ENCODE data around the gene LAMB1.
A peak's percentile ranks its signal among the peaks of the same experiment; 100 is the strongest.
"Not testable (repeated sequence)": the region's sequence is repeated elsewhere in the genome, so short reads cannot be mapped to it uniquely, and the experiment has no call there.

Gene LAMB1

DNA sequence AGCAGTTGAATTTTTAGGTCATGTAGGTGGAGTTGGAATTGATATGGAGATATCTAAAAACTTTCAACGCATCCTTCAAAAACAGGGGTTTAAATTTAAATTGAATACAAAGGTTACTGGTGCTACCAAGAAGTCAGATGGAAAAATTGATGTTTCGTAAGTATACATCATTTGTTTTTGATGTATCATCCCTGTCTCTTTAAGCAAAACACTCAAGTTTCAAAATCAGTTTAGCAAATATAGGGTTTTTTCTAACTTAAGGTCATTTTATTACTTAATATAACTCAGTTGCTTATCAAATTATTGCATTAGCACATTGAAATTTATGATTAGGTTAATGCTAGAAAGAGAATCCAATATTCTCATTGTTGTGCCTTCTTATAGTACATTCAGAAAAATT is 87.4 kb downstream of the LAMB1 start:
- DNase-seq: no peak

- peak; percentile 48 to 74 (median 60) for DNase-seq
Observed at GRCh38 chr7:107914831-107915230, 88.1 kb downstream of the LAMB1 start.

DNA sequence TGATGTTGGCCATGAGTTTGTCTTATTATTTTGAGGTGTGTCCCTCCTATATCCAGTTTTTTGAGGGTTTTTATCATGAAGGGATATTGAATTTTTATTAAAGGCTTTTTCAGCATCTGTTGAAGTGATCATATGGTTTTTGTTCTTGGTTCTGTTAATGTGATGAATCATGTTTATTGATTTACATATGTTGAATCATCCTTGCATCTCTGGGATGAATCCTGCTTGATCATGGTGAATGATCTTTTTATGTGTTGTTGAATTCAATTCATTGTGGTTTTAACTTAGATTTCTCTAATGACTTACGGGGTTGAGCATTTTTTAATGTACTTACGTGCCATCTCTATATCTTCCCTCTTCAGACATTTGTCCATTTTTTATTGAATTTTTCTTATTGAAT is 89.1 kb downstream of the LAMB1 start:
- no peak for DNase-seq

DNA sequence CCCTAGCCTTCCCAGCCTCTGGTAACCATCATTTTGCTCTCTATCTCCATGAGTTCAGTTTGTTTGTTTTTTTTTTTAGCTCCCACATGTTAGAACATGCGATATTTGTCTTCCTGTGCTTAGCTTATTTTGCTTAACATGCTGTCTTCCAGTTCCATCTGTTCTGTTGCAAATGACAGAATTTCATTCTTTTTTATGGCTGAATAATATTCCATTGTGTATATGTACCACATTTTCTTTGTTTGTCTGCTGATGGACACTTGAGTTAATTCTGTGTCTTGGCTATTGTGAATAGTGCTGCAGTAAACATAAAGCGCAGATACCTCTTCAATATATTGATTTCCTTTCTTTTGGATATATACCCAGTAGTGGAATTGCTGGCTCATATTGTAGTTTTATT is 91.0 kb downstream of the LAMB1 start:
- DNase-seq: no peak

DNA sequence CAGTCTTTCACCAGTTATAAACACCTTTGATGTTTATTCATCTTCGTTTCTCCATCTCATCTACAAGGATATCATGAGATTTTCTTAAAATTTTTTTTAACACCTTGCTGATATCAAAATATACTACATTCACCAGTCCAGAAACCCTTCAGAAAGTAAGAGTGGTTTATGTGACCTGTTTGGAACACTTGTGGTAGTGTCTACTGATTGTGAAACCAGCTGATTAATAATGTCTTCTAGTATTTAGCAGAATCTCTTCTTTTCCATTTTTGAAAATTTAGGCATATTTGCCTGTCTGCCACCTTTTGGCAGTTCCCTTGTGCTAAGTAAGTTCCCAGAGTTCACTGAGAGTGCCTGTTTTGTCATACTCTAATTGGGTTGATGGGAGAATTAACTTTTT is 93.5 kb downstream of the LAMB1 start:
- DNase-seq: no peak

DNA sequence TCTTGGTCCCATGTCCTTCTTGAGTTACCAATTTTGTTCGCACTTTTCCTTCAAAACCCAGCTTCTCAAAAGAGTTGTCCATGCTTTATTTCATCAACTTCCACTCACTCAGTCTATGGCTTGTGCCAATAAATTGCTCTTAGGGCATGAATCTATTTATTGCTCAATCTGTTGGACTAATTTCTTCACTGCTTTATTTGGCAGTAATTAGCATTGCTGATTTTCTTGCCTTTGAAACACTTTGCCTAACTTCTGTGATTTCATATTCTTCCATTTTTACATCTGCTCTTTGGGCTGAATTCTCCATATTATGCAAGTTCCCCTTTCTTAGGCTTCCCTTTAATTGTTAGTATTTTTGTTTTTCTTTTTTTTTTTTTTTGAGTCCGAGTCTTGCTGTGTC is 95.2 kb downstream of the LAMB1 start:
- DNase-seq: peak; percentile 28 to 84 (median 56)

GRCh38 chr7:107902381-107902780 is 100.6 kb downstream of the LAMB1 start:
- DNase-seq: no peak

DNA sequence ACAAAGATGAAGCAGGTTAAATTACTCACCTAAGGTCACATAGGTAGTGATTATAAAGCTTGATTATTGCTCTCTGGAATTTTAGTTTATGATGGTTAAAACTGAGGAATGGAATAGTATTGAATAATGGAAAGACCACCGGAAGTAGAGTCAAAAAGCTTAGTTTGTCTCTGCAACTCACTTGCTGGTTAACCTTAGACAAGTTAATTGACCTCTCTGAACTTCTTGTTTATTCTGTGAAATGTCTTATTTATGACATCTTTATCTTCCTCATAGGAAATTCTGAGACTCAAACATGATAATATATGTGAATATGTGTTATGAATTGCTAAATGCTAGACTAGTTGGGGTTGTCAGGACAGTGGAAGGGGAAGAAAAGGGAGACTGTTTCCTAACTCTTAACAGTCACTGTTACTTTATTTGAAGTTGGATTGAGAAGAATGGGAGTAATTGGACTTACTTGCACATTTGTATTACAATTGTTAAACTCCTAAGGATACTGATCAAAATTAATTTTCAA is 102.4 kb downstream of the LAMB1 start:
- peak in 2 of 4 experiments; percentile 14 to 15 for DNase-seq

DNA sequence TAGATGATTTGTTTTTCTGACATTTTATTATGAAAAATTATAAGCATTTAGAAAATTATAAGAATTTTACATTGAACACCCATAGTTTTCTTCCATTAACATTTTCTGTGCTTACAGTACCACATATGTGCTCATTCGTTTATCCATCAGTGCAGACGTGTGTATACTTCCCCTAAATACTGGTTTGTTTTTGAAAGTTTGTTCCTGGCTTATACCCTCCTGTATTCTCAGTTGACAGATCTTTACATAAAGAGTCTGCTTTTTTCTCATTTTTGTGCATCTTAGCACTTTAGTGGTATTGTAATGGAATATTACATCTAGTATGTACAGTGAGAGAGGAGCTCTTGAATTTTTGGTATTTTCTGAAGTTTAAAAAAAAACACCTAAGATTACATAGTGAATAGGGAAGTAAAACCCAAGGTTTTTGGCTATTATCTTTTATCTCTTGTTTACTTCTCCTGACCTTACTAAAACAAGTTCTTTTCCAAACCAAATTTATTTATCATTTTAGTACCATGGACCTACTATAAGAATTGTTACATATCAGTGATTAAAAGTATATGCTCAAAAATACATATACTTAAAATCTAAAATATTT is 103.9 kb downstream of the LAMB1 start:
- no peak for DNase-seq

DNA sequence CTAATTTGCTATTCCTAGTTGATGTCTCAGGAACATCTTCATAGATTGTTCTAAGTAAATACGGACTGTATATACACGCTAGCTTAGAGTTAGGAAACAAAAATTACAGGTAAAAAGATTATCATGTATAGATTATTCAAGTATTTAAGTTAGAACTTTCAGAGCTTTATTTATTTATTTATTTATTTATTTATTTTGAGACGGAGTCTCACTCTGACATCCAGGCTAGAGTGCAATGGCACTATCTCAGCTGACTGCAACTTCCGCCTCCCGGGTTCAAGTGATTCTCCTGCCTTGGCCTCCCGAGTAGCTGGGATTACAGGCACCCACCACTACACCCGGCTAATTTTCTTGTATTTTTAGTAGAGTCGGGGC is 110.6 kb downstream of the LAMB1 start:
- not testable (repeated sequence) for DNase-seq

DNA sequence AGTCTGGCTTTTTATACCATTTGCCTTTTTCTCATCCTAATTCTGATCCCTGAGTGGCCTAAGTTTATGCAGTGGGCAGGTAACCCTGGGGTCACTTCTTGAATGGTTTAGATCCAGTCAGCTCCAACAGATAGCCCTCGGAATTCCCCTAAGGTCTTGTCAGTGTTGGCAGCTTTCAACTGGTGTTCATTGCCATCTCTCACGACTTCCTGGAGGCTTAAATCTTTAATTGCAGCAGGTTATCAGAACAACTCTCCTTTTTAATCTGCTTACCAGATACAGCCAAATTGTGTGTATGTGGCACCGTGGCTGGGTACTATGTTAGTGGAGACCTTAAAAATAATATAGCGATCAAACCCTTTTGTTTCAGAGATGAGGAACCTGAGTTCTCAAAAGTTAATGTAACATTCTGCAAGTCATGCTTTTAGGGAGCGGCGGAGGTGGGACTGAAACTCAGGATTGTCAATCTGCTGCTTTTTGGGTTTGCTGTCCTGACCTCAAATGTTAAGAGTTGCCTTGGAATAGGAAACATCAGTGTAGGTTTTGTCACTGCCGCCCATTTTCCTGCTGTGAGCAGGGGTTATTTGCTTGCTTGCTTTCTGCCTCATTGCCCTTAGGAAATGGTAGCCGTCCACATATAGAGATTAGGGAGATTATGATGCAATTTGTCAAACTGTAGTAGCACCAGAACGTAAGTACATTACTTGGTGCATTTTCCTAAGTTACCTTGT is 111.2 kb downstream of the LAMB1 start:
- peak; percentile 31 to 46 (median 41) for DNase-seq

GRCh38 chr7:107890962-107891635 is 111.9 kb downstream of the LAMB1 start, which contains the start of gene DLD:
TSS of gene DLD (plus strand) at chr7:107891183. CDS start at chr7:107891251, 68 bp downstream.
- peak; percentile 96 to 97 (median 97) for DNase-seq

GRCh38 chr7:107890493-107890961 is 112.4 kb downstream of the LAMB1 start:
- DNase-seq: no peak

- no peak for DNase-seq
Observed at GRCh38 chr7:107889992-107890391, 113.0 kb downstream of the LAMB1 start.

GRCh38 chr7:107887827-107888226 is 115.1 kb downstream of the LAMB1 start:
- DNase-seq: not testable (repeated sequence)

GRCh38 chr7:107884066-107884818 is 118.7 kb downstream of the LAMB1 start:
- DNase-seq: no peak

DNA sequence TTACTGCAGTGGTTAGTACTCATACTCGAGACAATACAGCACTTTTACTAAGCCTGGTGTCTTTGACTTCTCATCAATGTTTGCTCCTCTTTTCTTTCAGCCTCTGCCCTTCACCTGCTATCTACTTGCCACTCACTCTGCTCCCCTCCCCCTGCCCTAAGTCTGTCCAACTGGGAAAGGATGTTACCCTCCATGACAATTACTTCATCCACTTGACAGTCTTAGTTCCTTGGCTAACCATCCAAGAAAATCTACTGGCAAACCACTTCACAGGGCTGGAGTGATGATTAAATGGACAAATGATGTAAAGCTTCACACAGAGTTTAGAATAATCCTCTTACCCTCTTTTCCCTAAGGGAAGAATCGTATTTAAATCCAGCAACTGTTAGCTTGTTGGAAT is 120.2 kb downstream of the LAMB1 start:
- no peak for DNase-seq

DNA sequence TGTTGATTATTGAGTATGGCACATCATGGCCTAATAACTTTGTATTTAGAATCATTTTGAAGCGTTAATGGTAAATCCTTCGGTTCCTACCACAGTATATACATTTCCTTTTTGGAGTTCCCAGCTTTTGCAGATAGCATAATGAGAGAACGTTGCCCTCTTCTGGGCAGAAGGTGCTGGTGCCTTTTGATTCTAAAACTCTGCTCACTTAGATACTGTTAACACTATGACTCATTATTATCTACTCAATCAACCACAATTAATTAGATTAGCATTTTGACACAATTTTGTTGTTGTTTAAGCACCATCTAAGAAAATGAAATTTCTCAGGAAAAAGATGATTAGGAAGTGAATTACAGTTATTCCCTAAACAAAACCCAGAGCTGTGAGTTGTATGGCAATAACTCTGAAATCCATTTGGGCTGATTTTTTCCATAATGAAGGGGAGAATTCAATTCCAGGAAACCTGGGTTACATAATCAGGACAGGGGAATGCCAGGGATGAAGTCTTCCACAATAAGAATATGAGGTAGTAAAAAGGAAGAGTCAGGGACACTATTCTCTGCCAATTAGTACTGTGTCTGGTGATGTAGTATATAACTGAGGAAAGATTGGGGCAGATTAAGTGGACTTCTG is 123.4 kb downstream of the LAMB1 start:
- DNase-seq: peak; percentile 54 to 75 (median 67)

DNA sequence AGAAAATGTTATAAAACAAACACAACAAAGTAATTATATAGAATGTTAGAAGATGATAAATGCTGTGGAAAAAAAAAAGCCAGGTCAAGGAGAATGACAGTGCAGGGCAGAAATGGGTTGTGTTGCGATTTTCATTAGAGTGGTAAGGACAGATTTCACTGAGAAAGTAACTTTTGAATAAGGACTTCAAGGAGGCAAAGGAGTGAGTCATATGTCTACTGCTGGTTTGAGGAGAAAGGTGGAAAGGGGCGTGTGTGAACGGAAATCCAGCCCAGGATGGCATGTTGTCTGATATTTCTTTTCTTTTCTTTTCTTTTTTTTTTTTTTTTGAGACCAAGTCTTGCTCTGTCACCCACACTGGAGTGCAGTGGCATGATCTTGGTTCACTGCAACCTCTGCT is 124.3 kb downstream of the LAMB1 start:
- no peak for DNase-seq

DNA sequence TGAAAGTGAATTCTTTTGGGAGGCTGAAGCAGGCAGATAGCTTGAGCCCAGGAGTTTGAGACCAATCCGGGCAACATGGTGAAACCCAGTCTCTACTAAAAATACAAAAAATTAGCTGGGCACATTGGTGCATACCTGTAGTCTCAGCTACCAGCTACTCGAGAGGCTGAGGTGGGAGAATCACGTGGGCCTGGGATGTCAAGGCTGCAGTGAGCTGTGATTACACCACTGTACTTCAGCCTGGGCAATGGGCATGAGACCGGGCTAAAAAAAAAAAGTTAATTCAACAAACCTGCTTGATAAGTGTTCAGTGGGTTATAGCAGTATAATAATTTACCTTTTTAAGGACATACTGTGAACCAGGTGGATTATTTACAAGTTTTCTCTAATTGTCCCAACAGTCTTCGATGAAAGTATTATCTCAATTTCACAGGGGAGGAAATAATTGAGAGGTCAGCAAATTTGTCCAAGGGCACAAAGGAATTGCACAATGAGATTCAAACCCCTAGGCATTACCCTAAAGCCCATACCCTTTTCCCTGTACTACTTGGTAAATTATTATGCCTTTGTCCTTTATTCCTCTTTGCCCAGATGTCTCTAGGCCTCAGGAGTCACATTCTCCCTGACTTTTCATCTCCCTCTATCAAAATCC is 125.1 kb downstream of the LAMB1 start:
- no peak for DNase-seq

GRCh38 chr7:107876916-107877315 is 126.0 kb downstream of the LAMB1 start:
- DNase-seq: peak in 1 of 4 experiments; percentile 6
